Chondrocyte (in vitro differentiated cells): Measurements from ENCODE around the gene STXBP1. TPM values are rescaled to one million over a fixed set of nuclear protein-coding genes. Genes with fewer than 3 reads are reported as not detected.

ENCODE experiments used
- DNase-seq: peaks from one replicate; pipeline ENCODE4 v3.0.0; 2021; ENCODE audit warnings: mixed read lengths, low spot score
- H3K27ac Mint-ChIP-seq: one replicate; pipeline ENCODE4 v1.8.0; 2021; ENCODE audit warnings: mild to moderate bottlenecking, moderate library complexity, mixed read lengths; ENCODE audit not compliant: unreplicated experiment
- H3K27me3 Mint-ChIP-seq: 2 replicates; pipeline ENCODE4 v1.8.0; 2021; ENCODE audit warnings: low read depth, mixed read lengths
- H3K36me3 Mint-ChIP-seq: 2 replicates; pipeline ENCODE4 v1.8.0; 2021; ENCODE audit warnings: low read depth, mixed read lengths
- H3K4me1 Mint-ChIP-seq: 2 replicates; pipeline ENCODE4 v1.8.0; 2021; ENCODE audit warnings: low read depth, mild to moderate bottlenecking, mixed read lengths
- H3K4me3 Mint-ChIP-seq: one replicate; pipeline ENCODE4 v1.8.0; 2021; ENCODE audit warnings: mild to moderate bottlenecking, moderate library complexity, mixed read lengths; ENCODE audit not compliant: unreplicated experiment
- H3K9me3 Mint-ChIP-seq: 2 replicates; pipeline ENCODE4 v1.8.0; 2021; ENCODE audit warnings: low read depth, mixed read lengths
- CTCF ChIP-seq: fragments of 200-600 bp; sonication (generic); IDR thresholded peaks from 2 replicates; pipeline ENCODE4 v1.5.0; 2021; ENCODE audit warnings: antibody characterized with exemption, mild to moderate bottlenecking, moderate library complexity
- total RNA-seq: library from RNA; stranded (reverse); gene quantifications from 3 replicates; pipeline ENCODE4 v1.2.1, GENCODE V29; 2021

The STXBP1 gene
- total RNA-seq, 1 donor from 2014 or later = 41.6 TPM

- H3K27ac Mint-ChIP-seq = no peak overlapping the region
- H3K27me3 Mint-ChIP-seq = no peaks in the 10 kb centered on the region
- no peaks in the 10 kb centered on the region for H3K4me1 Mint-ChIP-seq
- peaks cover 1% of the 10 kb centered on the region for H3K36me3 Mint-ChIP-seq
- DNase-seq = no peak
- TF ChIP-seq CTCF = no peak
- H3K9me3 Mint-ChIP-seq = no peaks in the 10 kb centered on the region
- H3K4me3 Mint-ChIP-seq = no peak overlapping the region
Measured at GRCh38 chr9:127741831-127742434, 129.9 kb downstream of the STXBP1 start.

Other genes with a start within 250 kb of the STXBP1 start
- gene SLC2A8, start 215.1 kb upstream of the STXBP1 start, total RNA-seq = 14.1 to 16.4 TPM (median 15.3 TPM) in 3 replicates
- 7.9 to 9.0 TPM (median 8.3 TPM) in 3 replicates for gene ZNF79, start 187.9 kb upstream of the STXBP1 start, total RNA-seq
- 834 to 848 TPM (median 848 TPM) in 3 replicates for gene RPL12, start 160.9 kb upstream of the STXBP1 start, total RNA-seq
- 25.6 to 29.3 TPM (median 27.5 TPM) in 3 replicates for gene LRSAM1, start 160.8 kb upstream of the STXBP1 start, total RNA-seq
- gene CFAP157, start 94.7 kb downstream of the STXBP1 start, total RNA-seq = 0.27 TPM in 1 of 3 replicates, not detected in the others
- gene PTRH1, start 103.4 kb downstream of the STXBP1 start, total RNA-seq = 11.0 to 13.3 TPM (median 11.2 TPM) in 3 replicates
- not detected in 3 replicates for gene TTC16, start 103.8 kb downstream of the STXBP1 start, total RNA-seq
- 6.1 to 8.1 TPM (median 6.4 TPM) in 3 replicates for gene TOR2A, start 123.0 kb downstream of the STXBP1 start, total RNA-seq
- gene SH2D3C, start 166.4 kb downstream of the STXBP1 start, total RNA-seq = 2.5 to 9.9 TPM (median 9.4 TPM) in 3 replicates
- gene CDK9, start 173.8 kb downstream of the STXBP1 start, total RNA-seq = 54.9 to 67.6 TPM (median 60.3 TPM) in 3 replicates
- gene FPGS, start 190.6 kb downstream of the STXBP1 start, total RNA-seq = 50.8 to 52.8 TPM (median 50.8 TPM) in 3 replicates
- gene ENG, start 242.4 kb downstream of the STXBP1 start, total RNA-seq = 81.3 to 101 TPM (median 89.5 TPM) in 3 replicates